LHCN-M2 (cell line): ENCODE measurements around the gene BIRC5. TPM values are rescaled to one million over a fixed set of nuclear protein-coding genes. Genes with fewer than 3 reads are reported as not detected.

ENCODE experiments used
- DNase-seq: peaks from one replicate; pipeline ENCODE4 v3.0.0-alpha.2; 2012; ENCODE audit warnings: low read depth
- total RNA-seq: library from RNA; depleted of rRNA; stranded (reverse); fragments of >200 nt; gene quantifications from 2 replicates; pipeline ENCODE4 v1.2.3, GENCODE V29; 2014

BIRC5 gene
- total RNA-seq, 1 experiment from 2014 or later, result 192 TPM

GRCh38 chr17:78255029-78255656 is 41.1 kb downstream of the BIRC5 start:
- no peak for DNase-seq

- no peak for DNase-seq
Observed at GRCh38 chr17:78255953-78256706, 42.1 kb downstream of the BIRC5 start.

DNA sequence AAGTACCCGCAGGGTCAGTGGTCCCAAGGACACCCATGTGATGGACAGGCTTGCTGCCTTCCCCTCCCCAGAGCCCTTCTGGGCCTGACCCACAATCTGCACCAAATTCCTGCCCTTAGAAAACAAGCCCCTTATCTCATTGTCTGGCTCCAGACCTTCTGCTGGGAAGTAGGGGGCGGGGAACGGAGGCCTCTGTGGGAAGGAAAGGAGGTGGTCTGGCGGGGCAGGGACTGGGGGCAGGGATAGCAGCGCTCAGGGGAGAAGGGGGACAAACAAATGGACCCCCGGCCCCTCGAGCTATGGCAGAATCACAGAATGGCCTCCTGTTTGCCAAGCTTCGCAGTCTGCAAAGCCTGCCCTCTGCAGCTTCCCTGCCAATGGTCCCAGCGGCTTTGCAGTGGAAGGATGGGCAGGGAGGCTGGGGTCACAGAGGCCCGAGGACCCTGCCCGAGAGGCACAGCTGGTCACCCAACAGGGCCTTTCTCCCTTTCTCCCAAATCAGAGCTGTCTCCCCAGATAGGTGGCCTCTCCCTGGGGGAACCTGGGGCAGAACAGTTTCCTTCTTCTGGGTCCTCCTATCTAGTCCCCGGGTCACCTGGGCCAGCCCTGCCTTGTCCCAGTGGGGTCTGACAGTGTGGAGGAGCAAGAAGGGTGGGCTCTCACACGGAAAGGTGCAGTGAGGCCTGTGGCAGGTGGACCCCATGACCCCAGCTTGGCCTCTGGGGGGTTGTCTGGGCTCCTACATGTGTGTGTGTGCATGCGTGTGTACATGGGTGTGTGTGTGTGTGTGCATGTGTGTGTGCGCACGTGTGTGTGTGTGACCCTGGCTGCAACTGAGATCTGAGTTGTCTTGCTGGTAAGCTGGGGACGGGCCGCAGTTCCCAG is 42.9 kb downstream of the BIRC5 start:
- no peak for DNase-seq

DNA sequence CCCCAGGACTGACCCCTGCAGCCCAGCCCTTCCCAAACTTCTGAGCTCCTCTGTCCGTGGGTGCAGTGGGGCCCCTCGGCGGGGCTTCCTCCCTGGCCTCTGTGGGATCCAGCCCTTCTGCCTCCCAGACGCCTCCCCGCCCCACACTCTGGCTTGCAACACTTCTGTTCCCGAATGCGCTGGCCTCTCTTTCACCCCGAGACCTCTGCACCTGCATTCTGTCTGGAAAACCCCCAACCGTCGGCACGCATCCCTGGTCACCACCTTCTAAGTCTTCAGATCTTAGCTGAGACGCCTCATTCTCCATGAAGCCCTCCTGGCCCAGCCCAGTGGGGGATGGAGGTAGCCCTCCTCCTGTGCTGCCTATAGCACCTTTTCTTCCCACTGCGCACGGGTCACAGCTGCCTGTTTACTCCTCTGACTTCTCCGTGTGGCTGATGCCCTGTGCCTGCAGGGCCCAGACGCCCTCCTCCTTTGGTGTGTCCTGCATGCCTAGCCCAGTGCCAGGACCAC is 43.8 kb downstream of the BIRC5 start:
- DNase-seq, result no peak

DNA sequence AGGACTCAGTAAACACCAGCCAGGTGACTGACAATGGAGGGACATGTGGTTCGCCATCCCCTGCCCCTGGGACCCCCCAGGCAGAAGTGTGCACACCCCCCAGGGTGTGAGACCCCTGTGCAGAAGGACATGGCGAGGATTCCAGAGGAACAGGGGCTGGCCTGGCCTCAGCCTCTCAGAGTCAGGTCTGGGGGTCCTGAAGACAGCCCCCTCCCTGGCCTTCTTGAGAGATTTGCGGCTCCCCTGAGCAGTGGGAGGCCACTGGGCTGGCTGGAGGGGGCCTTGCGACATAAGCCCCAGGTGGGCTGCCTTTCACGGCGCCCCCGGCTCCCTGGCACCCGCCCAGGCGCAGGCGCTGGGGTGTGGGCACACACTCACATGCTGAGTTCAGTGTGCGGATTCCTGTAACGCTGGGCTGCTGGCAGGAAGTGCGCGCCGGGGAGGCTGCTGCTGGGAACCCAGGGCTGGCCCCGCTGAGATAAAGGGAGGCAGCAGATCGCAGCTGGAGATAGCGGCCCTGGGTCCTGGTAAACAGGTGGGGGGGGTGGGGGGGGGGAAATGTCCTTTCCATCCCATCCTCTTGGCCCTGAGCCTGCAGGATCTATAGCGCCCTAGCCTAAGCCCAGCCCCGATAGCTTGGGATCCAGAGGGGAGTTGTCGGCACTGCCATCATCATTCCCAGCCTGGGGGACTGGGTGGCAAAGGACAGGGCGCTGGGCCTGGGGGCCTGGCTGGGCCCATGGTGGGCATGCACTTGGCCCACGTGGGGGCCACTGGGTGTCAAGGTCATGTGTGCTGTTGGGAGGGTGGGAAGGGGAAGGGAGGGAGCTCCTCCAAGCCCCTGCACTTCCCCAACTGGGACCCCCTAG is 44.5 kb downstream of the BIRC5 start:
- no peak for DNase-seq

GRCh38 chr17:78259192-78259554 is 45.1 kb downstream of the BIRC5 start:
- DNase-seq, result no peak

- no peak for DNase-seq
Observed at GRCh38 chr17:78263063-78263735, 49.1 kb downstream of the BIRC5 start.

GRCh38 chr17:78263736-78264340 is 49.8 kb downstream of the BIRC5 start:
- DNase-seq, result no peak

- DNase-seq, result no peak
Observed at GRCh38 chr17:78264590-78264989, 50.5 kb downstream of the BIRC5 start.

DNA sequence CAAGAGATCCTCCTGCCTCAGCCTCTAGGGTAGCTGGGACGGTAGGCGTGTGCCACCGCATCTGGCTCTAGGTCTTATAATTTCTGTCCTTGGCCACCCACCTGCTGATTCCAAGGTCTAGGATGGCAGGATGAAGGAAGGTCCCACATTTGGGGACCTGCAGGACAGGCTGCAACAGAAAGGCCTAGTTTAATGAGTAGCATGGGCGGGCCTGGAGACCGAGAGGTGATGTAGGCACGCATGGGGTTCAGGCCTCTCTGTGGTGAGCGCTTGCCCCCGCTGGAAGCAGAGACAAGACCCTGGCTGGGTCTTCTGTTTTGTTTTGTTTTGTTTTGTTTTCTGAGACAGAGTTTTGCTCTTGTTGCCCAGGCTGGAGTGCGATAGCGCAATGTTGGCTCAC is 51.1 kb downstream of the BIRC5 start:
- no peak for DNase-seq

GRCh38 chr17:78266231-78266631 is 52.2 kb downstream of the BIRC5 start:
- no peak for DNase-seq

DNA sequence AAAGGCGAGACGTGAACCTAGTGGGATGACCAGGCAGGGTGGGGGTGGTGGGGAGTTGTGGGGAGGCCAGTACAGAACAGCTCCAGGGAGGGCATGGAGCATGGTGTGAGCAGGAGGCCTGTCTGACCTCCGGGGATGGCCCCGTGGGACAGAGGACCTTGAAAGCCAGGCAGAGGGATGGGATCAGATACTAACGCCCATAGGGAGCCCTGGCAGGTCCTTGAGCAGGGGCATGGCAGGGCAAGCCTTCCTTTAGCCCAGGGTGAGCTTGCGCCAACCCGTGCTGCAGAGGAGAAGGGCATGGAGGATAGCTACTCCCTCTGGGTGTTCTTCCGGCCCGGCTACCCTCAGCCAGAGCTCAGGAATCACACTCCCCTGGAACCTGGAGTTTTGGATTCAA is 52.7 kb downstream of the BIRC5 start:
- DNase-seq, result no peak

DNA sequence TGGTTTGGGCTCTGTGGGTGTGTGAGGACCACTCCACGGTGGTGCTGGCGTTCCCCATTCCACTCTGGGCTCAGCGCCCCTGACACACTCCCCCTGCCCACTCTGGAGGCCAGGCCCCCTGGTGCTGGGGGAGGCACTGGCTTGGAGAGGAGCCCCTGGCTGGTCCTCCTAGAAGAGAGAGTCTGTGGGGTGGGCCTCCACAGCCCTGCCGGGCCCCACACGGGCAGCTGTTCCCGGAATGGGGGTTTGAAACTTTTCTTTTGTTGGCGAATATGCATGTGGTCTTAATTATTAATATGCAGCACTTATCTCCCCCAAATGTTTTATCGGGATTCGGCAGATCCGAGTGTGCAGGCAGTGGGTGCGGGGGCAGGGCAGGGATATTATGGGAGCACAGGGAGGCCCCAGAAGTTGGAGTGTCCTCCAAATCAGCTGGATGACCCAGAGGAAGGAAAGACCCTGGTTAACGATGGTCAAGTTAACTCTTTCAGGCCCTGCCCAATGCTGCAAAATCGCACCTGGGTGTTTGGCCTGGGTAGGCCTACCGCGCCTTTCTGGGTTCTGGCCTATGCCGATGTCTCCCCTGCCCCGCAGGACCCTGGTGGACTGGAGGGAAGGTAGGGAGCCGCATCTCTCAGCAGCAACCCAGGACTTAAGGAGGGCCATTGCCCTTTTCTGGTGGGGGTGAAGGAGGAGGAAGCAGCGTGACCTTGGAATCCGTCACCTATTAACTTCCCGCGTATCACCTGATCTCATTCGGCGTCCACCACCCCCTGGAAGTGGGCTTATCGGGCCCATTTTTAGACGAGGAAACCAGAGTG is 53.4 kb downstream of the BIRC5 start:
- no peak for DNase-seq

DNA sequence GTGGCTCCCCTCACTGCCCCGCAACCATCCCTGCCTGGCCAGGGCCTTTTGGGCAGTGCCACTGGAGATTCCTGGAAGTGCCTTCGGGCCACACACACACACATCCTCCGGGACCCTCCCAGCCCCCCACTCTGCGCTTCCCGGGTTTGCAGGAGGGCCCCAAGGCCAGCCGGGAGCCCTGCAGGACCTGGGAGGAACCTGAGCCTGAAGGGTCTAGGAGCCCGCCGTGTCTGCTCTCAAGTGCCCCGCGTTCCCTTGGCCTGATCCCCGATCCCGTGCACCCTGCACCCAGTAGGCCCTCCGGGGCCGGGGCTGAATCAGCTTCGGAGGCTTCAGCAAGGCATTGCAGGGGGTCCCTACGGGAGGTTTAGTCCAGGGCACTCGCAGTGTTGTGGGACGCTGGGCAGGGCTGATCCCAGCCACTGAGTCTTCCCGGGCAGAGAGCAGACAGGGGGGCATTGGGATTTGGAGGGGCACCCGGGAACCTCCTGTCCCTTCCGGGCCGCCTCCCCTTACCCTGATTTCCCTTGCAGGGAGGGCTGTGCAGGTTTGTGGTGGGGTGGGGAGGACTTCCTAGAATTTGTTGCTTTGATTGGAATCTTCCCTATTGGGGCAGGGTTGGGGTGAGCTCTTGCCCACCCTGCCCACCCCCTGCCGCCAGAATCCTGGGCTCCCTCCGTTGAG is 54.3 kb downstream of the BIRC5 start:
- no peak for DNase-seq

- no peak for DNase-seq
Observed at GRCh38 chr17:78268951-78269905, 55.2 kb downstream of the BIRC5 start.

DNA sequence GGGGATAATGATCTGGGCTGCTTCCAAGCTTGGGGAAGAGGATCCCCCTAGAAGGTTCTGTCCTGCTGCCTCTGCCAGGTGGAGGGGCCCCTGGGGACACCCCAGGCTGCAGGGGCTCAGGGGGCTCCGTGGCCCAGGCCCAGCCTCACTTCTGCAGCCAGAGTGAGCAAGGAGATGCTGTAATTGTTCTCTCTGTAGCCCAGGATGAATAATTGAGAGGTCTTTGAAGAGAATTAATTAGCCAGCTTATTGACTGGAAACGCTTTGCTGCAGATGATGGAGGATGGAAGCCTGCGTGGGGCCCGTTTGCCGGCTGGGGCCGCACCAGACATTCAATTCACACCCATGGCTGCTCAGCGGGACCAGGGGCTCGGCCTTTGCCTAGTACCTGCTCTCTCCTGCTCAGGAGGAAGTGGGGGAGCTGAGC is 55.9 kb downstream of the BIRC5 start:
- no peak for DNase-seq

GRCh38 chr17:78271419-78272170 is 57.5 kb downstream of the BIRC5 start:
- DNase-seq, result no peak
